Measurements from ENCODE around the gene SPIRE1.

SPIRE1 gene

GRCh38 chr18:12657684-12658425, at the start of gene SPIRE1:
Gene SPIRE1, minus strand, starts transcription at chr18:12658107. Its CDS starts 241 bp downstream, at chr18:12657866.
- DNase-seq (ENCODE audit: low read depth in 1 of 2, low spot score in 1 of 2), result peak; percentile 9 to 20

- no peak for DNase-seq (ENCODE audit: low read depth in 1 of 2, low spot score in 1 of 2)
These were observed 45.8 kb upstream of the SPIRE1 start for GRCh38 chr18:12703664-12704063.

- no peak for DNase-seq (ENCODE audit: low read depth in 1 of 2, low spot score in 1 of 2)
These were observed 45.2 kb upstream of the SPIRE1 start for GRCh38 chr18:12703096-12703567.

DNA sequence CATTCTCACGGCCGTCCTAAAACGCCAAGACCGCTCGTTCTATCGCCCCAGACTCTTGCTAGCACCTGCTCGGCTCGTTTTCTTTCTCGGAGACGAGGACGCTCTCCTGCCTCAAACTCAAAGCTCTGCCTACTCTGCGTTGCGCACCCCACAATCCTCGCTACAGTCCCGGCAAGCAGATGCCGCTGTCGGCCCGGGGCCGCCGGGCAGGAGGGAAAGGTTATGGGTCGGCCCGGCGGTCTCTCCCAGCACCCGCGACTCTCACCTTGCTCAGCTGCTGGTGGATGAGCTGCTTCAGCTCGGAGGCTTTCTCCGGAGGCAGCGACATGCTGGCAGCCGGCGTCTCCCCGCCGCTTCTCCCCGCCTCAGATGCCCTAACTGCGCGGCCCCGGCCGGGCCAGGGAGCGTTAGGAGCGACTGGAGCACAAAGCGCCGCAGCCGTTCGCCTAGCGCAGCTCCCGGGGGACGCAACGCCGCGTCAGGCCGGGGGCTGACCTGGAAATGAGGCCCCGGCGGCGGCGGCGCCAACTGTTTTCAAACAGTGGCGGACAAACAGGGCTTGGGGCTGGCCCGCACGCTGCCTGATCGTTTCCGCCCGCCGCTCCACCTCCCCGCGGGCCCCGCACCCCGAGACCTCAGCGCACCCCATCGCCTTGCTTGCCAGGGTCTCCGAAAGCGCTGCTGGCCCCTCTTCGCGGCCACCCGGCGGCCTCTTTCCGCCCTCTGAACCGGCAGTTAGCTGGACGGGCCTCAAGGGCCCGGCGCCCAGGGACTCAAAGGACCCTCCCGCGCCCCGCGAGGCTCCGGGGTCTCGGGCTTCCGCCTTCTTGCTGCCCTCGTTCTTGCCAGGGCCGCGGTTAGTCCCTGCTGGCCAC, 44.6 kb upstream of the SPIRE1 start, which contains the start of the genes CEP76 and PSMG2:
Gene CEP76, minus strand, starts transcription at position 503 of the 875 bp plus-strand sequence. Its CDS starts 175 bp downstream, at position 328.
Gene PSMG2, plus strand, starts transcription at position 822 of the 875 bp plus-strand sequence. CDS start 66 bp downstream, outside the sequence.
- DNase-seq (ENCODE audit: low read depth in 1 of 2, low spot score in 1 of 2), result peak; percentile 55 to 72

GRCh38 chr18:12701161-12701560, 43.3 kb upstream of the SPIRE1 start:
- no peak for DNase-seq (ENCODE audit: low read depth in 1 of 2, low spot score in 1 of 2)

- no peak for DNase-seq (ENCODE audit: low read depth in 1 of 2, low spot score in 1 of 2)
These were observed 41.8 kb upstream of the SPIRE1 start for GRCh38 chr18:12699747-12700146.

- no peak for DNase-seq (ENCODE audit: low read depth in 1 of 2, low spot score in 1 of 2)
These were observed 36.1 kb upstream of the SPIRE1 start for GRCh38 chr18:12694032-12694431.

DNA sequence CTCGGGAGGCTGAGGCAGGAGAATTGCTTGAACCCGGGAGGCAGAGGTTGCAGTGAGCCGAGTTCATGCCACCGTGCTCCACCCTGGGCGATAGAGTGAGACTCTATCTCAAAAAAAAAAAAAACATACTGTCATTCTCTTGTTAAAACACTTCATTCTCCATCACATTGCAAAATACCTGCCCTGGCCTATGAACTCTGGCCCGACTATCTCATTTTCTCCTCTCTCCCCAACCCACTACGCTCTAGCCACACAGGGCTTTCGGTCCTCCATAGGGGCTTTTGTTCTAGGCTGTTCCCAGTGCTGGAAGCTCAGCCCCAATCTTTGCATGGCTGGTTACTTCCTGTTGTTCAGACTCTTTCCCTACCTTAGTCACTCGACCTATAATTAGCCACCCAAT, 34.3 kb upstream of the SPIRE1 start:
- DNase-seq (ENCODE audit: low read depth in 1 of 2, low spot score in 1 of 2), result no peak

- no peak for DNase-seq (ENCODE audit: low read depth in 1 of 2, low spot score in 1 of 2)
These were observed 31.4 kb upstream of the SPIRE1 start for GRCh38 chr18:12689256-12689850.

GRCh38 chr18:12686100-12686499, 28.2 kb upstream of the SPIRE1 start:
- no peak for DNase-seq (ENCODE audit: low read depth in 1 of 2, low spot score in 1 of 2)

- no peak for DNase-seq (ENCODE audit: low read depth in 1 of 2, low spot score in 1 of 2)
These were observed 21.4 kb upstream of the SPIRE1 start for GRCh38 chr18:12679183-12679786.

GRCh38 chr18:12668041-12668440, 10.1 kb upstream of the SPIRE1 start:
- no peak for DNase-seq (ENCODE audit: low read depth in 1 of 2, low spot score in 1 of 2)

DNA sequence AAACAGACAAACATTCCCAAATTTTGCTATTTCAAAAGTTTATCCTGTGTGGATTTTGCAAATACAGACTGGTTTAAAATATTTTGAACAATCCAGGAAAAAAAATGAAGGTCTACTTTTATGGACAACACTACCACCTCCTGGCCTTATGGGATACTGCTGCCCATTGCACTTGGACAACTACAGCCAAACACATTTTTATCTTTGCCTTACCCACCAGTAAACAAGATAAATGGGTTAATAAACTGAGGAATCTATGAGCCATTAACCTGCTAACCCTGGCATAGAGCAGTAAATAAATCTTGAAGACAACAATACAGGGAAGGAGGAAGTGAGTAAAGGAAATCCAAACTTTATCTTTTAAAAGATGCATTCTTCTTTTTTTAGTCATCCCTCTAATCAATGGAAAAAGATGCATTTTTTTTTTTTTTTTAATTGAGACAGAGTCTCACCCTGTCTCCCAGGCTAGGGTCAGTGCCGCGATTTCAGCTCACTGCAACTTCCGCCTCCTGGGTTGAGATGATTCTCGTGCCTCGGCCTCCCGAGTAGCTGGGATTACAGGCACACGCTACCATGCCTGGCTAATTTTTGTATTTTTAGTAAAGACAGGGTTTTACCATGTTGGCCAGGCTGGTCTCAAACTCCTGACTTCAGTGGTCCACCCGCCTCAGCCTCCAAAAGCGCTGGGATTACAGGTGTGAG, 2.1 kb upstream of the SPIRE1 start:
- DNase-seq (ENCODE audit: low read depth in 1 of 2, low spot score in 1 of 2), result no peak

DNA sequence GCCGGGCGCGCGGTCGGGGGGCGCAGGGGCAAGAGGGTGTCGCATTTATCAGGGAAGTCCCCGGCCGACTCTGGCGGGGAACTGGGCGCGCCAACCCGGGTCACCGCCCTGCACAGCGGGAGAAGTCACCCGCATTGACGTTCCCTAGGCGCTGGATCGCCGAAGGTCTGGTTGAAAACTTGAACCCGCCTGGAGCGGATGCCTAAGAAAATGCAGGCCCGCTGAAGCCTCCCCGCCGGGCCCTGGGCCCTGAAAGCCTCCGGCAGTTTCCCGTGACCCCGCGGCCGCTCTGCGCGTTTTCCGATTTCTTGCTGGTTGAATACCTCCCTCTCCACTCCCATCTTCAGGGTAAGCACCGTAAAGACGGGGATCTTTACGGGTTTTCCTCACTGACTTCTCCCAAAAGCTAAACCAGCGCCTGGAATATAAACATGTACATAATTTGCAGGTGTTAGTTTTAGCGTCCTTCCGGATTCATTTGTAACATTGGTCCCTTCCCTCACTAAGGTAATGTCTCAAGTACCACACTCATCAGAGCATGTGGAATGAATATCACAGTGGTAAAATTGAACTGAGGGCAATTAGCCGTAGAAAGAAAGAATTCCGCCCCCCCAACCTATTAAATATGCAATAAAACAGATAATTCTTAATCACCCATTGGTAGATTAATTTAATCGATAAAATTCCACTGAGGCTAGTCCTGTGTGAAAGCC, 675 bp upstream of the SPIRE1 start:
- peak; percentile 7 to 10 for DNase-seq (ENCODE audit: low read depth in 1 of 2, low spot score in 1 of 2)

DNA sequence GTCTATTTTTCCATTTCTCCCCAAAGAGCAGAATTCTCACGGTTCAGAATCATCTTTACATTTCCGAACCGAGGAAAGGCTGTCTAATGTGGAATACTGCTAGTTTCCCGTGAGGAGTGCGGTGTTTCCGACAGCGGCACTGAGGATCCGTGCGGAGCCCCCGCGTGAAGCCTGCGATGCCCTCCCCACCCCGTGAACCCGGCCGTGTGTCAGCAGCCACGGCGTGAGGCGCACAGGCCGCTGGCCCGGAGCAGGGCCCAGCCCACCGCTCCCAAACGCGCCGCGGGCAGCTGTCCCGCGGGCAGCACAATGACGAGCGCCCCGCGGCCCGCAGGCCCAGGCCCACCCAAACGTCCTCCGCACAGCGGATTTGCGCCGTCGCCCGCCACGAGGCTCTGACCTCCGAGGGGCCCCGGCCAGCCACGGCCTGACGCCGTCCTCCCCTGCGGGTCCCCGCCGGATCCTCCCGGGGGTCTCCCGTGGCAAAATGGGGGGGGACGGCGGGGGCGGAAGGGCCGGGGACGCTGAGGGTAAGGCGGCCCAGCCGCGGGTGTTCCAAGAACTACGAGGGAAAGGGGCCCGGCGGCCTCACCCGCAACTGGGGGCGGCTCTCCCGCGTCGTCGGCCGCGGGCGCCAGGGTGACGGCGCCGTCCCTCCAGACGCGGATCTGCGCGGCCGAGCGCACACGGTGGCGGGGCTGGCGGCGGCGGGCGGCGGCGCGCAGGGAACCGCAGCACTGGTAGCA, 796 bp downstream of the SPIRE1 start:
- DNase-seq (ENCODE audit: low read depth in 1 of 2, low spot score in 1 of 2), result no peak

GRCh38 chr18:12656605-12656937, 1.3 kb downstream of the SPIRE1 start:
- no peak for DNase-seq (ENCODE audit: low read depth in 1 of 2, low spot score in 1 of 2)

DNA sequence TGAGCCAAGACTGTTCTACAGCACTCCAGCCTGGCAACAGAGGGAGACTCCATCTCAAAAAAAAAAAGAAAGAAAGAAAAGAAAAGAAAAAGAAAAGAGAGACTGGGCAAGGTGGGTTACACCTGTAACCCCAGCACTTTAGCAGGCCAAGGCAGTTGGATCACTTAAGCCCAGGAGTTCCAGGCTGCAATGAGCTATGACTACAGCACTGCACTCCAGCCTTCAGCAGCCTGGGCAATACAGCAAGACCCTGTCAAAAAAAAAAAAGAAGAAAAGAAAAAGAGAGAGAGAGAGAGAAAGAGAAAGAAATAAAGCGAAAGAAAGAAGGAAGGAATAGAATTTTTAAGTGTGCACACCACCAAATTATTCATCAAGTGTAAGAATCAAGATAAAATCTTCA, 2.9 kb downstream of the SPIRE1 start:
- no peak for DNase-seq (ENCODE audit: low read depth in 1 of 2, low spot score in 1 of 2)

DNA sequence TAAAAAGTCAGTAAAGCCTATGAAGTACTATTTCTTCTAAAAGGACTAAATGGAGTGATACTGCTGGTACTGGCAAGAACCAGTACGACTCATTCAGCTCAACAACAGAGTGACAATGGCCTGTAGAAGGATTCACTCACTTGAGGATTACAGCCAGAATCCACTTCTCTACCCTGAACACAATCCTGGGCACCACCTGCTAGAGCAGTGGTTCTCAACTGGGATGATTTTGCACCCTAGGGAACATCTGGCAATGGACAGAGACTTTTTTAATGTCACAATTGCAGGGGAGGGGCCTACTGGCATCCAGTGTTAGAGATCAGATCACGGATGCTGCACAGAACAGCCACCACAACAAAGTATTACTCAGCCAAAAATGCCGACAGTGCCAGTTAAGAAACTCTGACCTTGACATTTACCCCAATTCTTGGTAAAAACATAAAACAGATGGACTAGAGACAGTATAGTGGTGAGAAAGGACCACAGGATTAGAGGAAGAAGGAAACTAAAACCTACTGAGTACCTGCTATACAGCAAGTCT, 5.0 kb downstream of the SPIRE1 start:
- DNase-seq (ENCODE audit: low read depth in 1 of 2, low spot score in 1 of 2), result no peak

DNA sequence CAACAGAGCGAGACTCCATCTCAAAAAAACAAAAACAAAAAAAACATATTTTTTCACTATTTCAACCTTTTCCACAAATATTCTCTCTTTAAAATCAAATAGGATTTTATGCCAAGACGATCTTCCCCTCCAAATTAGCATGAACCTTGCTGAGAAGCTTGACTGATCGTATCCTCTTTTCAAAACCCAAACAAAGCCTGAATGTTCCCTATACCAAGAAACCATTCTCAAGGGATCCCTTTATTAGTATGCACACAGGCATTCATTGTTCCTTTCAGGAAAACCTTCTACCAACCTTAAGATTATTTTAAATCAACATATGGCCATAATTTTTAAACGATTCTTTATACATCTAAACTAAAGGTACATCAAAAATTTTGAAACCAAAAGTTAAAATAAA, 6.3 kb downstream of the SPIRE1 start:
- no peak for DNase-seq (ENCODE audit: low read depth in 1 of 2, low spot score in 1 of 2)

Measured in activated T-helper 1 cell treated with anti-CD3 and anti-CD28 coated beads, Interleukin-2, amount 50 U/mL, for 16 hours (primary cell).